Measurements from ENCODE around the gene METTL27.

- TF ChIP-seq CTCF (IDR thresholded peaks at IDR 0.05; ENCODE audit: low read depth, low read length, missing input control): no peak
- no peak for TF ChIP-seq RAD21 (IDR thresholded peaks at IDR 0.05)
- no peak for TF ChIP-seq YY1 (IDR thresholded peaks at IDR 0.05)
- TF ChIP-seq MAX (IDR thresholded peaks at IDR 0.05): no peak
- no peak for TF ChIP-seq RXRA (IDR thresholded peaks at IDR 0.05)
- no peak for TF ChIP-seq TAF1 (conservative IDR thresholded peaks at IDR 0.05)
- TF ChIP-seq GABPA (IDR thresholded peaks at IDR 0.05 in 1 of 2, conservative IDR thresholded peaks at IDR 0.05 in 1 of 2): no peak
- TF ChIP-seq FOXA1 (IDR thresholded peaks at IDR 0.05): no peak
- no peak for TF ChIP-seq REST (IDR thresholded peaks at IDR 0.05)
- TF ChIP-seq EGR1 (IDR thresholded peaks at IDR 0.05; ENCODE audit: low read depth in 2 of 2): no peak
- TF ChIP-seq SP1 (IDR thresholded peaks at IDR 0.05): no peak
These were observed 22.3 kb downstream of the METTL27 start for GRCh38 chr7:73820013-73820412.

Data from liver (tissue), 3 donors.